Ovary (tissue), 3 donors: ENCODE data around the gene ADPGK.

Source experiments
- POLR2A ChIP-seq: fragments of 450-650 bp; IDR thresholded peaks from one replicate; pipeline ENCODE4 v1.6.1; 2017; ENCODE audit warnings: antibody characterized with exemption, mild to moderate bottlenecking, moderate library complexity
- TF ChIP-seq, protein P1 (sequence below), 3 donors: fragments of 450-650 bp in 2 of 3; fragments of 200-600 bp in 1 of 3; IDR thresholded peaks; one replicate each; pipeline versions ENCODE4 v1.5.1 to v1.8.0; 2016 to 2022; ENCODE audit warnings: antibody characterized with exemption in 3 of 3, mild to moderate bottlenecking in 1 of 3
- donor health status: DM: no; HTN: no; CAD: no.

DNA sequence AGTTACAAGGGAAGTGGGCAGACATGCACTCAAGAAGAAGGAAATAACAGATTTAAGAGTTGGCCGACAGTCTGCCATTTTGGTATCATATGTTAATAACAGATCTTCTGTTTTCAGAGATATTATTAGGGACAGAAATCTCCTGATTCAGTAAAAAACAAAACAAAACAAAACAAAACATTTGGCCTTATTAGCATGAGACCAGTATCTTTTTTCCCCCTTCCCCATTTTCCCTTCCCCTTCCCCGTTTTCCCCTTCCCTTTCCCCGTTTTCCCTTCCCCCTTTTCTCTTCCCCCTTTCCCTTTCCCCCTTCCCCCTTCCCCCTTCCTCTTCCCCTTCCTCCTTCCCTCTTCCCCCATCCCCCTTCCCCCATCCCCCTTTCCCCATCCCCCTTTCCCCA is 58.1 kb downstream of the ADPGK start:
- TF ChIP-seq, protein P1, sequence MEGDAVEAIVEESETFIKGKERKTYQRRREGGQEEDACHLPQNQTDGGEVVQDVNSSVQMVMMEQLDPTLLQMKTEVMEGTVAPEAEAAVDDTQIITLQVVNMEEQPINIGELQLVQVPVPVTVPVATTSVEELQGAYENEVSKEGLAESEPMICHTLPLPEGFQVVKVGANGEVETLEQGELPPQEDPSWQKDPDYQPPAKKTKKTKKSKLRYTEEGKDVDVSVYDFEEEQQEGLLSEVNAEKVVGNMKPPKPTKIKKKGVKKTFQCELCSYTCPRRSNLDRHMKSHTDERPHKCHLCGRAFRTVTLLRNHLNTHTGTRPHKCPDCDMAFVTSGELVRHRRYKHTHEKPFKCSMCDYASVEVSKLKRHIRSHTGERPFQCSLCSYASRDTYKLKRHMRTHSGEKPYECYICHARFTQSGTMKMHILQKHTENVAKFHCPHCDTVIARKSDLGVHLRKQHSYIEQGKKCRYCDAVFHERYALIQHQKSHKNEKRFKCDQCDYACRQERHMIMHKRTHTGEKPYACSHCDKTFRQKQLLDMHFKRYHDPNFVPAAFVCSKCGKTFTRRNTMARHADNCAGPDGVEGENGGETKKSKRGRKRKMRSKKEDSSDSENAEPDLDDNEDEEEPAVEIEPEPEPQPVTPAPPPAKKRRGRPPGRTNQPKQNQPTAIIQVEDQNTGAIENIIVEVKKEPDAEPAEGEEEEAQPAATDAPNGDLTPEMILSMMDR (IDR thresholded peaks at IDR 0.05) = no peak
- no peak for TF ChIP-seq POLR2A
